Liver (tissue), 3 donors: ENCODE data around the gene KDM5A.
"Not testable (repeated sequence)": the region's sequence is repeated elsewhere in the genome, so short reads cannot be mapped to it uniquely, and the experiment has no call there.

Experiments used
- ATF3 ChIP-seq: IDR thresholded peaks from 2 replicates; pipeline ENCODE4 v1.6.1; 2016; ENCODE audit warnings: antibody characterized with exemption
- CTCF ChIP-seq: fragments of 150-350 bp; IDR thresholded peaks from 2 replicates; pipeline ENCODE4 v1.5.1; 2017; ENCODE audit warnings: improper control_type of control experiment, low read depth, low read length; ENCODE audit not compliant: missing input control
- FOXA1 ChIP-seq: IDR thresholded peaks from 2 replicates; pipeline ENCODE4 v1.6.1; 2016; ENCODE audit warnings: antibody characterized with exemption
- RAD21 ChIP-seq, 2 donors: IDR thresholded peaks; 2 replicates each; pipeline ENCODE4 v1.6.1; 2016; ENCODE audit warnings: antibody characterized with exemption in 2 of 2, mild to moderate bottlenecking in 2 of 2
- REST ChIP-seq: IDR thresholded peaks from 2 replicates; pipeline ENCODE4 v1.6.1; 2016; ENCODE audit warnings: antibody characterized with exemption, mild to moderate bottlenecking
- donor health status: healthy.
- donor health status: healthy.

- not testable (repeated sequence) for TF ChIP-seq CTCF; ATF3; RAD21 (IDR thresholded peaks at IDR 0.05); REST; FOXA1
Observed at GRCh38 chr12:298059-298458, 91.1 kb downstream of the KDM5A start.
